A549 (cell line): Measurements from ENCODE around the gene PLEKHH2. TPM values are rescaled to one million over a fixed set of nuclear protein-coding genes. Genes with fewer than 3 reads are reported as not detected.

ENCODE experiments used
- ATAC-seq, 2 experiments: fragments of 200-7000 bp in 1 of 2; fragments of >200 bp in 1 of 2; cut with Nextera tagmentation in 1 of 2; cut with Tn5 transposase in 1 of 2; 3 replicates each; pipeline versions ENCODE4 v1.8.0 to v1.9.1; 2018 to 2020; ENCODE audit warnings: mild to moderate bottlenecking in 1 of 2, moderate library complexity in 1 of 2
- CTCF ChIA-PET: fragments of 300-600 bp; sonication (Branson Sonifier 250); formaldehyde crosslinking; extraction: SDS; loops from one replicate; lab custom pipeline; 2021; ENCODE audit warnings: antibody characterized with exemption, inconsistent platforms; lab: Yijun Ruan, JAX
- POLR2A ChIA-PET: fragments of 350-600 bp; formaldehyde crosslinking; extraction: SDS; loops from one replicate; lab custom pipeline; 2021; ENCODE audit warnings: antibody characterized with exemption, inconsistent platforms; lab: Yijun Ruan, JAX
- DNase-seq, 2 experiments: peaks; one replicate each; pipeline versions ENCODE4 v3.0.0 to v3.0.0-alpha.2; 2011 to 2016; ENCODE audit warnings: low read depth in 1 of 2, low spot score in 1 of 2
- FAIRE-seq: peaks from 2 replicates; lab custom pipeline; 2011; peaks lifted over from hg19 to GRCh38; lab: Jason Lieb, UNC
- H3K27ac ChIP-seq, 2 experiments: fragments of >200 bp; sonication (Bioruptor Twin); formaldehyde crosslinking; 3 replicates each; pipeline ENCODE4 v1.5.1; 2016 to 2017
- H3K4me1 ChIP-seq: fragments of >200 bp; sonication (Bioruptor Twin); formaldehyde crosslinking; 3 replicates; pipeline ENCODE4 v1.6.1; 2016
- H3K4me2 ChIP-seq: fragments of >200 bp; sonication (Bioruptor Twin); formaldehyde crosslinking; 3 replicates; pipeline ENCODE4 v1.6.1; 2016
- H3K4me3 ChIP-seq: fragments of >200 bp; sonication (Bioruptor Twin); formaldehyde crosslinking; 3 replicates; pipeline ENCODE4 v1.5.1; 2016
- H3K9me3 ChIP-seq: fragments of >200 bp; sonication (Bioruptor Twin); formaldehyde crosslinking; 3 replicates; pipeline ENCODE4 v1.6.1; 2016
- BHLHE40 ChIP-seq: IDR thresholded peaks from 2 replicates; pipeline ENCODE4 v1.6.1; 2012; ENCODE audit warnings: low read depth, low read length, inconsistent platforms
- CHD4 ChIP-seq: fragments of 200-600 bp; sonication (generic); IDR thresholded peaks from 2 replicates; pipeline ENCODE4 v1.6.1; 2016; ENCODE audit warnings: antibody characterized with exemption, mild to moderate bottlenecking, borderline replicate concordance
- EHMT2 ChIP-seq: fragments of 200-600 bp; sonication (generic); IDR thresholded peaks from 2 replicates; pipeline ENCODE4 v1.6.1; 2016; ENCODE audit warnings: antibody characterized with exemption, low read depth, mild to moderate bottlenecking, moderate library complexity
- ELK1 ChIP-seq: fragments of 150-350 bp; IDR thresholded peaks from 2 replicates; pipeline ENCODE4 v1.6.1; 2014; ENCODE audit warnings: low read depth, mild to moderate bottlenecking, low read length
- EP300 ChIP-seq, 2 experiments: fragments of >200 bp; sonication (Bioruptor Twin); formaldehyde crosslinking; IDR thresholded peaks; 2 replicates in 1 of 2; 3 replicates in 1 of 2; pipeline ENCODE4 v1.6.1; 2016 to 2017
- GATA3 ChIP-seq: IDR thresholded peaks from 2 replicates; pipeline ENCODE4 v1.6.1; 2012; ENCODE audit warnings: borderline replicate concordance
- HEYL ChIP-seq: fragments of 250-450 bp; sonication (Bioruptor Pico); IDR thresholded peaks from 2 replicates; pipeline ENCODE4 v1.8.0; 2021; ENCODE audit warnings: mild to moderate bottlenecking, moderate library complexity
- HMGXB4 ChIP-seq: fragments of 250-450 bp; sonication (Bioruptor Pico); IDR thresholded peaks from 2 replicates; pipeline ENCODE4 v1.5.0; 2021; ENCODE audit warnings: mild to moderate bottlenecking, moderate library complexity, borderline replicate concordance
- HOXB5 ChIP-seq: fragments of 250-450 bp; sonication (Bioruptor Pico); IDR thresholded peaks from 2 replicates; pipeline ENCODE4 v1.5.0; 2020; ENCODE audit warnings: mild to moderate bottlenecking, moderate library complexity
- JUN ChIP-seq, 2 experiments: fragments of >200 bp; sonication (Bioruptor Twin); formaldehyde crosslinking; IDR thresholded peaks; 2 replicates in 1 of 2; 3 replicates in 1 of 2; pipeline ENCODE4 v1.6.1; 2016 to 2017
- JUNB ChIP-seq: fragments of >200 bp; sonication (Bioruptor Twin); formaldehyde crosslinking; IDR thresholded peaks from 2 replicates; pipeline ENCODE4 v1.6.1; 2016
- KDM5A ChIP-seq: fragments of 200-600 bp; sonication (generic); IDR thresholded peaks from 2 replicates; pipeline ENCODE4 v1.6.1; 2016; ENCODE audit warnings: antibody characterized with exemption, mild to moderate bottlenecking
- MAX ChIP-seq: IDR thresholded peaks from 2 replicates; pipeline ENCODE4 v1.6.1; 2012
- MAZ ChIP-seq: fragments of 150-350 bp; IDR thresholded peaks from 2 replicates; pipeline ENCODE4 v1.6.1; 2014; ENCODE audit warnings: antibody characterized with exemption, low read depth, low read length, borderline replicate concordance
- MYC ChIP-seq: IDR thresholded peaks from 2 replicates; pipeline ENCODE4 v1.6.1; 2012; ENCODE audit warnings: mild to moderate bottlenecking, inconsistent platforms, low read length, improper control_type of control experiment, borderline replicate concordance
- NPAS2 ChIP-seq: fragments of 250-450 bp; sonication (Bioruptor Pico); IDR thresholded peaks from 2 replicates; pipeline ENCODE4 v1.8.0; 2022; ENCODE audit warnings: mild to moderate bottlenecking, moderate library complexity, borderline replicate concordance
- PHF8 ChIP-seq: fragments of 200-600 bp; sonication (generic); IDR thresholded peaks from 2 replicates; pipeline ENCODE4 v1.6.1; 2016; ENCODE audit warnings: low read depth, mild to moderate bottlenecking, antibody characterized with exemption, moderate library complexity, borderline replicate concordance
- POLR2A ChIP-seq: IDR thresholded peaks from 2 replicates; pipeline ENCODE4 v1.6.1; 2012; ENCODE audit warnings: mild to moderate bottlenecking, low read length
- RAD21 ChIP-seq, 2 experiments: fragments of >200 bp in 1 of 2; sonication (Bioruptor Twin) in 1 of 2; formaldehyde crosslinking in 1 of 2; IDR thresholded peaks in 1 of 2; conservative IDR thresholded peaks in 1 of 2; 2 replicates in 1 of 2; 3 replicates in 1 of 2; pipeline ENCODE4 v1.6.1; 2012 to 2018; ENCODE audit warnings: inconsistent platforms in 1 of 2
- RCOR1 ChIP-seq: fragments of 150-350 bp; IDR thresholded peaks from 2 replicates; pipeline ENCODE4 v1.6.1; 2014; ENCODE audit warnings: antibody characterized with exemption, low read length, low read depth
- SMC3 ChIP-seq: fragments of >200 bp; sonication (Bioruptor Twin); formaldehyde crosslinking; IDR thresholded peaks from 3 replicates; pipeline ENCODE4 v1.6.1; 2018; ENCODE audit warnings: inconsistent platforms
- TP53 ChIP-seq: fragments of 250-450 bp; sonication (Bioruptor Pico); IDR thresholded peaks from 2 replicates; pipeline ENCODE4 v1.5.0; 2021; ENCODE audit warnings: mild to moderate bottlenecking, moderate library complexity
- USF2 ChIP-seq: fragments of 450-650 bp; IDR thresholded peaks from 2 replicates; pipeline ENCODE4 v1.6.1; 2014; ENCODE audit warnings: antibody characterized with exemption
- ZNF302 ChIP-seq: fragments of 250-450 bp; sonication (Bioruptor Pico); IDR thresholded peaks from 2 replicates; pipeline ENCODE4 v1.9.0; 2021; ENCODE audit warnings: inconsistent platforms, mild to moderate bottlenecking, moderate library complexity
- WGBS: methylation state at CpG from one replicate; pipeline ENCODE4 v1.1.6; 2017; ENCODE audit errors: missing lambda C conversion rate; 5-methylcytosine and 5-hydroxymethylcytosine counted together
- polyA plus RNA-seq, 4 experiments: library from polyadenylated mRNA; depleted of rRNA in 3 of 4; stranded (reverse); fragments of >200 nt; fragmentation: RNase III in 1 of 4; extraction: RNeasy Plus Mini Kit Qiagen cat#74134 plus additional on column Dnase treatment in 1 of 4; gene quantifications; 2 replicates in 3 of 4; 3 replicates in 1 of 4; pipeline ENCODE4 v1.2.3, GENCODE V29; 2011 to 2017

Gene PLEKHH2
- polyA plus RNA-seq, 2 of the 4 experiments (the other 2 are of a cell fraction) = 0.92 to 14.9 TPM

- DNase-seq = no peak
- TF ChIP-seq BHLHE40 = no peak
- no peak for TF ChIP-seq EP300 (IDR thresholded peaks at IDR 0.05)
- TF ChIP-seq MAX = no peak
- no peak for TF ChIP-seq USF2
- TF ChIP-seq JUN (IDR thresholded peaks at IDR 0.05) = no peak
- TF ChIP-seq CHD4 = no peak
- TF ChIP-seq PHF8 = no peak
- no peak for TF ChIP-seq EHMT2
- no peak for TF ChIP-seq POLR2A
- TF ChIP-seq HEYL = no peak
- TF ChIP-seq NPAS2 (CRISPR knock-in tag) = no peak
- TF ChIP-seq ZNF302 (CRISPR knock-in tag) = no peak
- no peak for TF ChIP-seq JUNB
- Histone ChIP-seq H3K4me3 (no peak overlapping the region), H3K27ac (no peak overlapping the region), H3K9me3 (no peaks in the 10 kb centered on the region), H3K4me1 (peaks cover 22% of the 10 kb centered on the region), H3K4me2 (no peak overlapping the region)
- FAIRE-seq = no peak
- no peak for ATAC-seq
- ChIA-PET CTCF (interaction anchor here (0.7 to 1.3 kb wide), 3 partner anchors 64 to 193 kb away, joined by 3 to 4 read pairs (median 4); no protein-coding TSS in a partner anchor), POLR2A (no interaction called here)
- WGBS = 86% methylated on average over 2 of the region's 2 CpGs
Measured at GRCh38 chr2:43802135-43802534, 165.1 kb downstream of the PLEKHH2 start.

- DNase-seq = no peak
- Histone ChIP-seq H3K4me2 (no peak overlapping the region), H3K4me3 (no peak overlapping the region), H3K27ac (no peak overlapping the region), H3K4me1 (peaks cover 30% of the 10 kb centered on the region), H3K9me3 (no peaks in the 10 kb centered on the region)
- FAIRE-seq = no peak
- no peak for TF ChIP-seq ZNF302 (CRISPR knock-in tag)
- TF ChIP-seq HMGXB4 (CRISPR knock-in tag) = no peak
- no peak for TF ChIP-seq HEYL
- no peak for TF ChIP-seq MYC
- WGBS = 88% methylated on average over 1 of the region's 1 CpG
- ATAC-seq = no peak
- ChIA-PET POLR2A (no interaction called here), CTCF (interaction anchor here (0.8 kb wide), 1 partner anchor 194 kb away, joined by 4 read pairs; no protein-coding TSS in a partner anchor)
Measured at GRCh38 chr2:43803113-43803512, 166.1 kb downstream of the PLEKHH2 start.

GRCh38 chr2:43806719-43807031, 169.6 kb downstream of the PLEKHH2 start:
- H3K4me3 ChIP-seq = no peak overlapping the region
- WGBS = 37% methylated on average over 2 of the region's 2 CpGs
- no peak for TF ChIP-seq EHMT2
- no peak for TF ChIP-seq ELK1
- TF ChIP-seq KDM5A = no peak
- TF ChIP-seq SMC3 = no peak
- no peak for TF ChIP-seq RAD21 (conservative IDR thresholded peaks at IDR 0.05 in 1 of 2, IDR thresholded peaks at IDR 0.05 in 1 of 2)
- TF ChIP-seq RCOR1 = no peak
- no peak for TF ChIP-seq POLR2A
- no peak for TF ChIP-seq MAZ
- TF ChIP-seq GATA3 = no peak
- TF ChIP-seq TP53 (CRISPR knock-in tag) = no peak
- no peak for TF ChIP-seq HOXB5 (CRISPR knock-in tag)
- TF ChIP-seq JUN (IDR thresholded peaks at IDR 0.05) = no peak

More at GRCh38 chr2:43806719-43807031, 169.6 kb downstream of the PLEKHH2 start:
- CTCF ChIA-PET = interaction anchor here (2.7 kb wide), 1 partner anchor 71 kb away, joined by 6 read pairs; no protein-coding TSS in a partner anchor
- POLR2A ChIA-PET = no interaction called here
- FAIRE-seq (peak; percentile 32), DNase-seq (no peak), ATAC-seq (peak in 1 of 2 experiments; percentile 29; a peak in 1 of 6 replicates)
- peak overlapping the region; percentile 50 for H3K4me2 ChIP-seq
- H3K27ac ChIP-seq = no peak overlapping the region
- H3K4me1 ChIP-seq = peaks cover 32% of the 10 kb centered on the region
- H3K9me3 ChIP-seq = no peaks in the 10 kb centered on the region
